GM18907 (cell line): ENCODE measurements around the gene STX17.
"Not testable (repeated sequence)": the region's sequence is repeated elsewhere in the genome, so short reads cannot be mapped to it uniquely, and the experiment has no call there.

Experiments
- ATAC-seq: cut with Tn5 transposase; IDR thresholded peaks from one replicate; pipeline ENCODE4 v1.9.1; 2021; ENCODE audit warnings: mild to moderate bottlenecking, moderate library complexity; ENCODE audit not compliant: unreplicated experiment

STX17 gene

GRCh38 chr9:99966716-99967115 lies 60.3 kb downstream of the STX17 start:
- ATAC-seq: no peak

GRCh38 chr9:99967457-99967856 lies 61.0 kb downstream of the STX17 start:
- no peak for ATAC-seq

- ATAC-seq: no peak
Observed at GRCh38 chr9:99970481-99970880, 64.0 kb downstream of the STX17 start.

- no peak for ATAC-seq
Observed at GRCh38 chr9:99971410-99971809, 65.0 kb downstream of the STX17 start.

- ATAC-seq: no peak
Observed at GRCh38 chr9:99973455-99973854, 67.0 kb downstream of the STX17 start.

- no peak for ATAC-seq
Observed at GRCh38 chr9:99977033-99977792, 70.8 kb downstream of the STX17 start.

GRCh38 chr9:99978221-99978620 lies 71.8 kb downstream of the STX17 start:
- no peak for ATAC-seq

GRCh38 chr9:99980598-99980997 lies 74.1 kb downstream of the STX17 start:
- no peak for ATAC-seq

- no peak for ATAC-seq
Observed at GRCh38 chr9:99986642-99987041, 80.2 kb downstream of the STX17 start.

- not testable (repeated sequence) for ATAC-seq
Observed at GRCh38 chr9:99990508-99990907, 84.1 kb downstream of the STX17 start.

GRCh38 chr9:99998266-99998665 lies 91.8 kb downstream of the STX17 start:
- no peak for ATAC-seq

GRCh38 chr9:99998866-99999265 lies 92.4 kb downstream of the STX17 start:
- ATAC-seq: no peak

- no peak for ATAC-seq
Observed at GRCh38 chr9:99999797-100000196, 93.3 kb downstream of the STX17 start.

GRCh38 chr9:100011062-100011681 lies 104.7 kb downstream of the STX17 start:
- ATAC-seq: no peak

GRCh38 chr9:100012279-100012678 lies 105.8 kb downstream of the STX17 start:
- ATAC-seq: no peak

GRCh38 chr9:100013573-100013972 lies 107.1 kb downstream of the STX17 start:
- no peak for ATAC-seq

- ATAC-seq: no peak
Observed at GRCh38 chr9:100014846-100015245, 108.4 kb downstream of the STX17 start.

GRCh38 chr9:100019541-100019940 lies 113.1 kb downstream of the STX17 start:
- no peak for ATAC-seq
